Lower leg skin (tissue), 3 donors: ENCODE results near the gene ANAPC5.

Experiments used
- POLR2A ChIP-seq, 2 donors: fragments of 450-650 bp; IDR thresholded peaks; one replicate each; pipeline ENCODE4 v1.6.1; 2016 to 2017; ENCODE audit warnings: antibody characterized with exemption in 2 of 2, mild to moderate bottlenecking in 1 of 2, moderate library complexity in 1 of 2
- TF ChIP-seq, protein P1 (sequence below), 3 donors: fragments of 450-650 bp; IDR thresholded peaks; one replicate each; pipeline ENCODE4 v1.5.1; 2016; ENCODE audit warnings: antibody characterized with exemption in 3 of 3, mild to moderate bottlenecking in 3 of 3, moderate library complexity in 2 of 3

DNA sequence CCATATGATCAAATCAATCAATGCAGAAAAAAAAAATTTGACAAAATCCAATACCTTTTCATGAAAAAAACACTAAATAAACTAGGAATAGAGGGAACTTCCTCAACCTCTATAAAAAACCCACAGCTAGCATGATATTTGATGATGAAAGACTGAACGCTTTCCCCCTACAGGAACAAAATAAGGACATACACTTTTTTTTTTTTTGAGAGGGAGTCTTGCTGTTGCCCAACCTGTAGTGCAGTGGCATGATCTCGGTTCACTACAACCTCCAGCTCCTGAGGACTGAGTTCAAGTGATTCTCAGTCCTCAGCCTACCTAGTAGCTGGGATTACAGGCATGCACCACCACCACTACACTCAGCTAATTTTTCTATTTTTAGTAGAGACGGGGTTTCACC lies 37.8 kb downstream of the ANAPC5 start:
- TF ChIP-seq POLR2A (IDR thresholded peaks at IDR 0.05) = no peak
- TF ChIP-seq, protein P1, sequence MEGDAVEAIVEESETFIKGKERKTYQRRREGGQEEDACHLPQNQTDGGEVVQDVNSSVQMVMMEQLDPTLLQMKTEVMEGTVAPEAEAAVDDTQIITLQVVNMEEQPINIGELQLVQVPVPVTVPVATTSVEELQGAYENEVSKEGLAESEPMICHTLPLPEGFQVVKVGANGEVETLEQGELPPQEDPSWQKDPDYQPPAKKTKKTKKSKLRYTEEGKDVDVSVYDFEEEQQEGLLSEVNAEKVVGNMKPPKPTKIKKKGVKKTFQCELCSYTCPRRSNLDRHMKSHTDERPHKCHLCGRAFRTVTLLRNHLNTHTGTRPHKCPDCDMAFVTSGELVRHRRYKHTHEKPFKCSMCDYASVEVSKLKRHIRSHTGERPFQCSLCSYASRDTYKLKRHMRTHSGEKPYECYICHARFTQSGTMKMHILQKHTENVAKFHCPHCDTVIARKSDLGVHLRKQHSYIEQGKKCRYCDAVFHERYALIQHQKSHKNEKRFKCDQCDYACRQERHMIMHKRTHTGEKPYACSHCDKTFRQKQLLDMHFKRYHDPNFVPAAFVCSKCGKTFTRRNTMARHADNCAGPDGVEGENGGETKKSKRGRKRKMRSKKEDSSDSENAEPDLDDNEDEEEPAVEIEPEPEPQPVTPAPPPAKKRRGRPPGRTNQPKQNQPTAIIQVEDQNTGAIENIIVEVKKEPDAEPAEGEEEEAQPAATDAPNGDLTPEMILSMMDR (IDR thresholded peaks at IDR 0.05) = no peak
